ENCODE results near the gene ZNF165.

DNA sequence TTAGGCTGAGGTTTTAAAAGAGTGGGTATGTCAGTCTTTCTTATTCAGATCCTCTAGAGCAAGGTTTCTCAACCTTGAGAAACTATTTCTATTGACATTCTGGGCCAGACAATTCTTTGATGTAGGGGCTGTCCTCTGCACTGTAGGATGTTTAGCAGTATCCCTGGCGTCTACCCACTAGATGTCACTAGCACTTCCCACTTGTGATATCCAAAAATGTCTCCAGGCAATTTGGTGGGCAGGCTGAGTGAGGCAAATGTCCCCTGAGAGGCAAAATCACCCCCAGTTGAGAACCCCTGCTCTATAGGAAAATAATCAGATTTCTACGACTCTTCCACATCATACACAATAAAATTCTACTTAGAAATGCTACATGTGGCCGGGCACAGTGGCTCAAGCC is 53.6 kb downstream of the ZNF165 start:
- TF ChIP-seq GATA2 (IDR thresholded peaks at IDR 0.05; ENCODE audit: low read depth, low read length) (no peak), GATA3 (IDR thresholded peaks at IDR 0.05; ENCODE audit: low read depth, low read length) (no peak)

All from SH-SY5Y (cell line).